ENCODE results near the gene STX18.

- TF ChIP-seq CTCF (IDR thresholded peaks at IDR 0.05; ENCODE audit: low read length): no peak
- TF ChIP-seq EZH2phosphoT487 (IDR thresholded peaks at IDR 0.05; ENCODE audit: low read length): no peak
- no peak for TF ChIP-seq EZH2 (optimal IDR thresholded peaks at IDR 0.05; ENCODE audit: low read depth, low read length)
Measured at GRCh38 chr4:4413806-4414205, 128.0 kb downstream of the STX18 start.
